Erythroblast (primary cell): Measurements from ENCODE around the gene STEAP2.

Experiments
- DNase-seq, 2 experiments: peaks; one replicate each; lab custom pipeline; 2025; lab: John Stamatoyannopoulos, UW
- GATA1 ChIP-seq: IDR thresholded peaks from 2 replicates; pipeline ENCODE4 v1.6.1; 2011; ENCODE audit warnings: low read depth, mild to moderate bottlenecking, control low read depth, low read length, moderate library complexity
- POLR2A ChIP-seq: IDR thresholded peaks from 2 replicates; pipeline ENCODE4 v1.6.1; 2011; ENCODE audit warnings: mild to moderate bottlenecking, low read length

STEAP2 gene

DNA sequence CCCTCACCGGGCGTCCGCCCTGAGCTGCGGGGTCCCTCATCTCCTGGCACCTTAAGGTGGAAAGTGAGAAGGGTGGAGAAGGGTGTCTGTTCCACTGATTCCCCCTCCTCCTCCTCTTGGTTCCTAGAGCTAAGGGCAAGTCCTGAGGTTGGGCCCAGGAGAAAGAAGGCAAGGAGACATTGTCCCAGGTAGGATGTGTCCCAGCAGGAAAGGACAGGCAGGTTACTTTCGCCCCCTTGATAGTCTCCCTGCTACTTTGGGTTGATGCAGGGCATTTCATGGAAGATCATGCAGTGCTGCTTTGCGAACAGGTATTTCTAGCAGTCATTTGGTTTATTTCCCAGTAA lies 582 bp downstream of the STEAP2 start:
- DNase-seq = no peak
- TF ChIP-seq POLR2A = no peak

DNA sequence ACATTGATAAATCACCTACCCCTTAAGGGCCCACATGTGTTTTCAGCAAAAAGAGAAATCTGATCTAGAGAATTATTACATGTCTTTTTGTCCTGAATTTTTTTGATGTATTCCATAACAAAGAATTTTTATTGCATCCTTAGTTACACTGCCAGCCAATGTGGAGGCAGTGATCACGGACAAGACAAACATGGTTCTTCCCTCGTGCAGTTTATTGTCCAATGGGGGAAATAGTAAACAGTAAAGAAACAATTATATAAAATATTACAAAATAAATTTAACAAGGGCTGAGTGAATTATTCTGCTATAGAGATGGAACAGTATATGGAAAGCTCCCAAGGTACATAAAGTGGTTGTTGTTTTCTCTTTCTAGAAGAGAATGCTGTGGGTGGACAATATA lies 2.0 kb downstream of the STEAP2 start:
- no peak for DNase-seq
- TF ChIP-seq POLR2A (no peak), GATA1 (no peak)

- TF ChIP-seq GATA1 = no peak
- no peak for TF ChIP-seq POLR2A
- DNase-seq = no peak
Observed at GRCh38 chr7:90216080-90216674, 4.6 kb downstream of the STEAP2 start.

DNA sequence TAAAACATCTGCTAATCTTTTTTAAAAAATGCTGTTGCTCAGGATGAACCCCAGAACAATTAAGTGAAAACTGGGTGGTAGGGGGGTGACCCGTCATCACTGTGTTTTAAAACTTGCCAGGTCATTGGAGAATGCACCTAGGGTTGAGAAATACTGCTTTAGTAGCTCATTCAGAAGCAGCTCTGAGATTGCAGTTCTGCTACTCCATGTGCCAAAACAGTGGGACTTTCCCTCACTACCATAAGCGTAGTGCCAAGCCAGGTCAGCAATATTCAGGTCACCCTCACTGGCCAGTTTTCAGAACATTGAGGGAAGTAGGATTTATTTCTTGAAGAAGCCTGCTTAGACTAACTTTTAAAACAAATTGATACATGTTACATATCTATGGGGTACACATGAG lies 5.2 kb downstream of the STEAP2 start:
- TF ChIP-seq POLR2A (no peak), GATA1 (no peak)
- no peak for DNase-seq

- DNase-seq = no peak
- TF ChIP-seq POLR2A = no peak
- no peak for TF ChIP-seq GATA1
Observed at GRCh38 chr7:90222390-90222789, 10.8 kb downstream of the STEAP2 start.

DNA sequence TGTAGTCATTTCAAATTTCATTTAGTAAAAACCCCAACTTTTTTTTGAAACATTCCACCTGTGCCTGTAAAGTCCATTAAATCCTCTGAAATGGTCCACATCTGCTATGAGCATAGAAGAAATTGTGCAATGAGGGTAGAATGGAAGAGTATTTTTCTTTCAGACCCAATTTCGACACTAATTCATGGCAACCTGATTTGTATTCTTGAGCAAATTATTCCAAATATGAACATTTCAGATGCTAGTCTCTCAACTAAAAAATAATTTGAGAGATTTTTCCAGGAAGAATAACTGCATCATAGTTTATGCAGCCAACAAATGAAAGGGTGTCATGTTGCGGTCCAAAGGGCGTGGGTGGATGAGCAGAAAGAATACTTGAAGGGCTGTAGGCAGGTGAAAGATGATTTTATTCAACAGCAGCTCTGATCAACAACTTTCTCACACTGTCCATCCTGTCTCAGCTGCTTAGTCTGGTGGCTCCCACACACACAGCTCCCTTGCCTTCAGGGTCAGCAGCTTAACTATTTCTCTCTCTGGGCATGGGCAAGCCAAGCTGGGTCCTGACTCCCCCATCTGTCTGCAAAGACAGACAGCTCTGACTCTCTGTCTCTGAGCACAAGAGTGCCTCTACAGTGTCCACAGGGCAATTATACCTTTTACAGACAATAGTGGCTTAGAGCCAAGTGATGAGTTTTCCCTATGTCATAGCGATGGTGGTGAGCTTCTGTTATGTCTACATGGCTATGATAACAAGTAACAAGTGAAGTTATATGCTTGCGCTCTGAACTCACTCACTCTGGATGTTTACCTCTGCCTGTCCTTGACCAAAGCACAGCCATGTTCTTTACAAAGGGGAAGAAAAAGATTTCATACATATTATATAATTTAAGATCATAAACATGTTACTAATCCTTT lies 11.5 kb downstream of the STEAP2 start:
- TF ChIP-seq POLR2A = no peak
- TF ChIP-seq GATA1 = no peak
- no peak for DNase-seq

DNA sequence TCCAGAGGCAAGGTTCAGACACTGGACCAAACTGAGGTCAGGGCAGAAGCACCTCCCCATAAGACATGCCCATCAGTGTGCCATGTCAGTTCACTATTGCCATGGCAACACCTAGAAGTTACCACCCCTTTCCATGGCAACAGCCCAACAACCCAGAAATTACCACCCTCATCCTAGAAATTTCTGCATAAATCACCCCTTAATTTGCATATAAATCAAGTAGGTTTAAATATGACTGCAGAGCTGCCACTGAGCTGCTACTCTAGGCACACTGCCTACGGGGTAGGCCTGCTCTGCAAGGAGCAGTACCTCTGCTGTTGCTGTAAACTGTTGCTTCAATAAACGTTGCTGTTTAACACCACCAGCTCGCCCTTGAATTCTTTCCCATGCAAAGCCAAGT lies 12.7 kb downstream of the STEAP2 start:
- no peak for DNase-seq
- TF ChIP-seq POLR2A (no peak), GATA1 (no peak)

GRCh38 chr7:90225181-90225580 lies 13.6 kb downstream of the STEAP2 start:
- no peak for TF ChIP-seq GATA1
- no peak for TF ChIP-seq POLR2A
- DNase-seq = no peak

GRCh38 chr7:90225601-90226000 lies 14.1 kb downstream of the STEAP2 start:
- DNase-seq = no peak

GRCh38 chr7:90227259-90227658 lies 15.7 kb downstream of the STEAP2 start:
- TF ChIP-seq POLR2A (no peak), GATA1 (no peak)
- DNase-seq = no peak

More at GRCh38 chr7:90225601-90226000, 14.1 kb downstream of the STEAP2 start:
- TF ChIP-seq GATA1 = no peak
- TF ChIP-seq POLR2A = no peak

DNA sequence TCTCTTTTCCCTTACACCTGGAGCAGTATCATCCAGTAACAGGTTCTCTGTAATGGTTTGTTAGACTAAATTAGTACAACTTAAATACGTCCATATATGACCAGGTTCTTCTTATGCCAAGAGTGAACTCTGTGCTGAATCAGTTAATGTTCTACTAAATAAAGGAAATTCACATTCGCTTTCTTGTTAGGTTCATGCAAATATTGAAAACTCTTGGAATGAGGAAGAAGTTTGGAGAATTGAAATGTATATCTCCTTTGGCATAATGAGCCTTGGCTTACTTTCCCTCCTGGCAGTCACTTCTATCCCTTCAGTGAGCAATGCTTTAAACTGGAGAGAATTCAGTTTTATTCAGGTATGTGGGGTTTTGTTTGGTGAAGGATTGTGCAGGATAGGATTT lies 18.1 kb downstream of the STEAP2 start:
- TF ChIP-seq GATA1 (no peak), POLR2A (no peak)
- no peak for DNase-seq

DNA sequence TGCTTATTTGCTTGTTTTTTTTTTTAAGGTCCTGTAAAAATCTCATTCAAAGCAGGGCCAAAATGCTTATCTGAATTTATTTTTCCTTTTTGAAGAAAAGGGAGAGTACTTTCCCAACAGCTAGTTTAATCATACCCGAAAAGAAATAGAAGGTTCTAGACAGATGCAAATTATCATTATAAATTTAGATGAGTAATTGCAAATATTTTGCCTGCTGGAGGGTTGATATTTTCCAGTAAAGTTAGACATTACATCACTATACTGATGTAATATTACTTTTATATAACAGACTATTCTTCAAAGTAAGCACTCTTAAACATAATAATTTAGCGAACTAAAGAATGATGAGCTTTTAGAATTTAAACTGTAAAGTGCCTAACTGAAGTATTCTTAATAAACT lies 19.3 kb downstream of the STEAP2 start:
- no peak for DNase-seq
- TF ChIP-seq POLR2A (no peak), GATA1 (no peak)

DNA sequence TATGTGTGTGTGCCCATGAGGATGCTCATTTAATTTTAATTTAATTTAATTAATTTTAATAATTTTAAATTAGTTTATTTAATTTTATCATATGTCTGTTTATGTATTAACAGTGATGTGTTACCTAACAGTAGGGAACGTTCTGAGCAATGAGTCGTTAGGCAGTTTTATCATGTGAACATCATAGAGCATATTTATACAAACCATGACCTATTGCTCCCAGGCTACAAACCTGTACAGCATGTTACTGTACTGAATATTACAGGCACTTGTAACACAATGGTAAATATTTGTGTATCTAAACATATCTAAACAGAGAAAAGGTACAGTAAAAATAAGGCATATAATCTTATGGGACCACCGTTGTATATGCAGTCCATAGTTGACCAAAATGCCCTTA lies 19.8 kb downstream of the STEAP2 start:
- TF ChIP-seq POLR2A (no peak), GATA1 (no peak)

DNA sequence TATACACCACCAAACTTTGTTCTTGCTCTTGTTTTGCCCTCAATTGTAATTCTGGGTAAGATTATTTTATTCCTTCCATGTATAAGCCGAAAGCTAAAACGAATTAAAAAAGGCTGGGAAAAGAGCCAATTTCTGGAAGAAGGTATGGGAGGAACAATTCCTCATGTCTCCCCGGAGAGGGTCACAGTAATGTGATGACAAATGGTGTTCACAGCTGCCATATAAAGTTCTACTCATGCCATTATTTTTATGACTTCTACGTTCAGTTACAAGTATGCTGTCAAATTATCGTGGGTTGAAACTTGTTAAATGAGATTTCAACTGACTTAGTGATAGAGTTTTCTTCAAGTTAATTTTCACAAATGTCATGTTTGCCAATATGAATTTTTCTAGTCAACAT lies 20.9 kb downstream of the STEAP2 start:
- DNase-seq = no peak

More for the DNA sequence above, 19.8 kb downstream of the STEAP2 start:
- no peak for DNase-seq

DNA sequence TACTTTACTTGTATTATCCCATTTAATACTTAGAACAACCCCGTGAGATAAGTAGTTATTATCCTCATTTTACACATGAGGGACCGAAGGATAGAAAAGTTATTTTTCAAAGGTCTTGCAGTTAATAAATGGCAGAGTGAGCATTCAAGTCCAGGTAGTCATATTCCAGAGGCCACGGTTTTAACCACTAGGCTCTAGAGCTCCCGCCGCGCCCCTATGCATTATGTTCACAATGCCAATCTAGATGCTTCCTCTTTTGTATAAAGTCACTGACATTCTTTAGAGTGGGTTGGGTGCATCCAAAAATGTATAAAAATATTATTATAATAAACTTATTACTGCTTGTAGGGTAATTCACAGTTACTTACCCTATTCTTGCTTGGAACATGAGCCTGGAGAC lies 22.0 kb downstream of the STEAP2 start:
- TF ChIP-seq POLR2A (no peak), GATA1 (no peak)
- no peak for DNase-seq

More for the DNA sequence above, 20.9 kb downstream of the STEAP2 start:
- no peak for TF ChIP-seq POLR2A
